ENCODE data around the gene GGT1. TPM values are rescaled to one million over a fixed set of nuclear protein-coding genes. Genes with fewer than 3 reads are reported as not detected.

Gene GGT1
- total and polyA plus RNA-seq, 2 donors (not counting 3 experiments of a cell fraction or from before 2014, with no cell fraction given) = 1.8 to 2.0 TPM

GRCh38 chr22:24565077-24565476, 37.9 kb upstream of the GGT1 start:
- H2AFZ ChIP-seq (ENCODE audit: low read depth, low read length) = no peak overlapping the region
- H3K9me1 ChIP-seq (replicated peaks; ENCODE audit: control insufficient read depth, extremely low read depth, insufficient read depth, low read length) = no peaks in the 10 kb centered on the region
- H3K36me3 ChIP-seq (ENCODE audit: control insufficient read depth in 2 of 2, extremely low read depth in 1 of 2, insufficient read depth in 2 of 2, low read length in 2 of 2) = peaks cover 19 to 23% of the 10 kb centered on the region in 2 experiments
- H3K9me3 ChIP-seq (replicated peaks; ENCODE audit: control insufficient read depth, insufficient read depth, low read length) = no peaks in the 10 kb centered on the region
- no peaks in the 10 kb centered on the region for H3K27me3 ChIP-seq (ENCODE audit: control insufficient read depth in 2 of 2, insufficient read depth in 2 of 2, low read length in 2 of 2)
- ChIA-PET POLR2A (no interaction called here), CTCF (no interaction called here)
- no peak overlapping the region for H3K27ac ChIP-seq (ENCODE audit: insufficient read depth, low read depth, low read length)
- H3K4me2 ChIP-seq (ENCODE audit: insufficient read depth, low read length) = no peak overlapping the region
- no peak overlapping the region for H3K9ac ChIP-seq (replicated peaks; ENCODE audit: extremely low read depth, insufficient read depth, low read length)
- dilution Hi-C loops (cut with MboI; ENCODE audit: extremely low pct_ligation_motif_present, low sequenced_read_pairs) (no loop called here), intact Hi-C loops (cut with micrococcal nuclease) (no loop called here)
- peaks cover 68% of the 10 kb centered on the region for H3K79me2 ChIP-seq (ENCODE audit: control insufficient read depth, insufficient read depth, low read length)
- FAIRE-seq (no peak), DNase-seq (ENCODE audit: low read depth, low spot score) (no peak)
- H3K4me3 ChIP-seq (replicated peaks in 1 of 3; ENCODE audit: insufficient read depth in 1 of 3, low read depth in 1 of 3, low read length in 3 of 3) = no peak overlapping the region
- no TSS peak for BruUV-seq (replicated peaks)
- peaks cover 8% of the 10 kb centered on the region for H4K20me1 ChIP-seq (replicated peaks; ENCODE audit: control insufficient read depth, extremely low read depth, insufficient read depth, low read length)
- TF ChIP-seq MYC (IDR thresholded peaks at IDR 0.05; ENCODE audit: low read depth, low read length) (no peak), GATA2 (IDR thresholded peaks at IDR 0.05; ENCODE audit: insufficient read depth, insufficient read length, low read depth, low read length) (no peak), POLR2AphosphoS5 (IDR thresholded peaks at IDR 0.05; ENCODE audit: insufficient read depth, low read depth, low read length) (no peak), FOS (IDR thresholded peaks at IDR 0.05; ENCODE audit: borderline replicate concordance, insufficient read depth, low read length) (no peak), EZH2 (IDR thresholded peaks at IDR 0.05; ENCODE audit: borderline replicate concordance, low read depth, low read length, severe bottlenecking) (no peak), JUN (IDR thresholded peaks at IDR 0.05; ENCODE audit: borderline replicate concordance, insufficient read depth, insufficient read length, low read depth) (no peak), POLR2A (IDR thresholded peaks at IDR 0.05; ENCODE audit: low read depth, low read length) (no peak)
- no peaks in the 10 kb centered on the region for H3K4me1 ChIP-seq (ENCODE audit: control insufficient read depth, extremely low read depth, insufficient read depth, low read length)

- Histone ChIP-seq H3K27ac (ENCODE audit: insufficient read depth, low read depth, low read length) (no peak overlapping the region), H3K27me3 (ENCODE audit: control insufficient read depth in 2 of 2, insufficient read depth in 2 of 2, low read length in 2 of 2) (no peaks in the 10 kb centered on the region), H3K4me3 (replicated peaks in 1 of 3; ENCODE audit: insufficient read depth in 1 of 3, low read depth in 1 of 3, low read length in 3 of 3) (no peak overlapping the region), H3K4me1 (ENCODE audit: control insufficient read depth, extremely low read depth, insufficient read depth, low read length) (no peaks in the 10 kb centered on the region), H3K9me3 (replicated peaks; ENCODE audit: control insufficient read depth, insufficient read depth, low read length) (no peaks in the 10 kb centered on the region), H3K9me1 (replicated peaks; ENCODE audit: control insufficient read depth, extremely low read depth, insufficient read depth, low read length) (no peaks in the 10 kb centered on the region), H3K4me2 (ENCODE audit: insufficient read depth, low read length) (no peak overlapping the region), H3K79me2 (ENCODE audit: control insufficient read depth, insufficient read depth, low read length) (peaks cover 54% of the 10 kb centered on the region), H2AFZ (ENCODE audit: low read depth, low read length) (no peak overlapping the region), H3K9ac (replicated peaks; ENCODE audit: extremely low read depth, insufficient read depth, low read length) (no peak overlapping the region), H4K20me1 (replicated peaks; ENCODE audit: control insufficient read depth, extremely low read depth, insufficient read depth, low read length) (peaks cover 8% of the 10 kb centered on the region), H3K36me3 (ENCODE audit: control insufficient read depth in 2 of 2, extremely low read depth in 1 of 2, insufficient read depth in 2 of 2, low read length in 2 of 2) (peaks cover 20 to 26% of the 10 kb centered on the region in 2 experiments)
- TF ChIP-seq JUN (IDR thresholded peaks at IDR 0.05; ENCODE audit: borderline replicate concordance, insufficient read depth, insufficient read length, low read depth) (no peak), POLR2AphosphoS5 (IDR thresholded peaks at IDR 0.05; ENCODE audit: insufficient read depth, low read depth, low read length) (no peak), MAX (IDR thresholded peaks at IDR 0.05; ENCODE audit: insufficient read depth, insufficient read length) (no peak), EZH2 (IDR thresholded peaks at IDR 0.05; ENCODE audit: borderline replicate concordance, low read depth, low read length, severe bottlenecking) (no peak), MYC (IDR thresholded peaks at IDR 0.05; ENCODE audit: low read depth, low read length) (no peak), GATA2 (IDR thresholded peaks at IDR 0.05; ENCODE audit: insufficient read depth, insufficient read length, low read depth, low read length) (no peak), POLR2A (IDR thresholded peaks at IDR 0.05; ENCODE audit: low read depth, low read length) (no peak), FOS (IDR thresholded peaks at IDR 0.05; ENCODE audit: borderline replicate concordance, insufficient read depth, low read length) (no peak)
- TF ChIP-seq, protein P1, sequence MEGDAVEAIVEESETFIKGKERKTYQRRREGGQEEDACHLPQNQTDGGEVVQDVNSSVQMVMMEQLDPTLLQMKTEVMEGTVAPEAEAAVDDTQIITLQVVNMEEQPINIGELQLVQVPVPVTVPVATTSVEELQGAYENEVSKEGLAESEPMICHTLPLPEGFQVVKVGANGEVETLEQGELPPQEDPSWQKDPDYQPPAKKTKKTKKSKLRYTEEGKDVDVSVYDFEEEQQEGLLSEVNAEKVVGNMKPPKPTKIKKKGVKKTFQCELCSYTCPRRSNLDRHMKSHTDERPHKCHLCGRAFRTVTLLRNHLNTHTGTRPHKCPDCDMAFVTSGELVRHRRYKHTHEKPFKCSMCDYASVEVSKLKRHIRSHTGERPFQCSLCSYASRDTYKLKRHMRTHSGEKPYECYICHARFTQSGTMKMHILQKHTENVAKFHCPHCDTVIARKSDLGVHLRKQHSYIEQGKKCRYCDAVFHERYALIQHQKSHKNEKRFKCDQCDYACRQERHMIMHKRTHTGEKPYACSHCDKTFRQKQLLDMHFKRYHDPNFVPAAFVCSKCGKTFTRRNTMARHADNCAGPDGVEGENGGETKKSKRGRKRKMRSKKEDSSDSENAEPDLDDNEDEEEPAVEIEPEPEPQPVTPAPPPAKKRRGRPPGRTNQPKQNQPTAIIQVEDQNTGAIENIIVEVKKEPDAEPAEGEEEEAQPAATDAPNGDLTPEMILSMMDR (IDR thresholded peaks at IDR 0.05; ENCODE audit: extremely low read depth in 1 of 2, insufficient read depth in 1 of 2, low read depth in 1 of 2, low read length in 2 of 2) = no peak
- BruUV-seq (replicated peaks) = no TSS peak
- ChIA-PET POLR2A (interaction anchor here (0.5 to 1.0 kb wide), 2 partner anchors 9 to 12 kb away, joined by 5 to 7 read pairs; no protein-coding TSS in a partner anchor), CTCF (interaction anchor here (1.5 kb wide), 2 partner anchors 10 kb away, joined by 4 read pairs; no protein-coding TSS in a partner anchor)
- FAIRE-seq (no peak), DNase-seq (ENCODE audit: low read depth, low spot score) (no peak)
- intact Hi-C loops (cut with micrococcal nuclease) (no loop called here), dilution Hi-C loops (cut with MboI; ENCODE audit: extremely low pct_ligation_motif_present, low sequenced_read_pairs) (no loop called here)
Observed at GRCh38 chr22:24566899-24567511, 36.0 kb upstream of the GGT1 start.
